NCI-H460 (cell line): Measurements from ENCODE around the gene STX10. TPM values are rescaled to one million over a fixed set of nuclear protein-coding genes. Genes with fewer than 3 reads are reported as not detected.
A peak's percentile ranks its signal among the peaks of the same experiment; 100 is the strongest.

Experiments used
- DNase-seq: peaks from one replicate; pipeline ENCODE4 v3.0.0-alpha.2; 2016; ENCODE audit warnings: low read depth; ENCODE audit errors: extremely low read depth
- total RNA-seq: library from RNA; depleted of rRNA; stranded (reverse); fragments of >200 nt; shearing (Covaris generic); gene quantifications from 2 replicates; pipeline ENCODE4 v1.2.3, GENCODE V29; 2014

The STX10 gene
- total RNA-seq, 1 experiment from 2014 or later, result 49.9 TPM

- no peak for DNase-seq
Measured at GRCh38 chr19:13121551-13122274, 28.5 kb downstream of the STX10 start.

- no peak for DNase-seq
Measured at GRCh38 chr19:13120817-13121216, 29.4 kb downstream of the STX10 start.

- no peak for DNase-seq
Measured at GRCh38 chr19:13120031-13120430, 30.1 kb downstream of the STX10 start.

- DNase-seq, result no peak
Measured at GRCh38 chr19:13119627-13120026, 30.5 kb downstream of the STX10 start.

GRCh38 chr19:13118424-13119193, 31.6 kb downstream of the STX10 start:
- no peak for DNase-seq

GRCh38 chr19:13117772-13118423, 32.3 kb downstream of the STX10 start, which contains the start of gene NACC1:
Gene NACC1, plus strand, starts transcription at chr19:13118264. Its CDS starts 16,944 bp downstream, at chr19:13135208.
- DNase-seq, result peak; percentile 79

GRCh38 chr19:13117176-13117771, 32.9 kb downstream of the STX10 start:
- no peak for DNase-seq

GRCh38 chr19:13116282-13117175, 33.6 kb downstream of the STX10 start, which contains the start of gene TRMT1:
Gene TRMT1, minus strand, starts transcription at chr19:13116740. Its CDS starts 341 bp downstream, at chr19:13116399.
- DNase-seq, result peak; percentile 89

- no peak for DNase-seq
Measured at GRCh38 chr19:13115936-13116281, 34.3 kb downstream of the STX10 start.

- no peak for DNase-seq
Measured at GRCh38 chr19:13112555-13112954, 37.6 kb downstream of the STX10 start.

GRCh38 chr19:13110099-13110610, 40.0 kb downstream of the STX10 start:
- DNase-seq, result no peak

- DNase-seq, result no peak
Measured at GRCh38 chr19:13109361-13110098, 40.6 kb downstream of the STX10 start.

GRCh38 chr19:13104848-13105711, 45.1 kb downstream of the STX10 start:
- no peak for DNase-seq

GRCh38 chr19:13104360-13104847, 45.8 kb downstream of the STX10 start:
- no peak for DNase-seq

- DNase-seq, result no peak
Measured at GRCh38 chr19:13103581-13104359, 46.4 kb downstream of the STX10 start.

GRCh38 chr19:13102666-13103580, 47.3 kb downstream of the STX10 start, which contains the start of gene LYL1:
Gene LYL1, minus strand, starts transcription at chr19:13102858. Its CDS starts 1,687 bp downstream, at chr19:13101171.
- DNase-seq, result no peak
